DND-41 (cell line): Measurements from ENCODE around the gene SFT2D1.

Experiments used
- CTCF ChIP-seq: IDR thresholded peaks from 2 replicates; pipeline ENCODE4 v1.5.1; 2012; ENCODE audit warnings: borderline replicate concordance, low read length, moderate library complexity, mild to moderate bottlenecking; ENCODE audit not compliant: poor library complexity, severe bottlenecking; ENCODE audit errors: extremely low read depth
- EZH2 ChIP-seq: IDR thresholded peaks from 3 replicates; pipeline ENCODE4 v1.6.1; 2012; ENCODE audit warnings: borderline replicate concordance, low read depth, mild to moderate bottlenecking, moderate library complexity, low read length, inconsistent platforms; ENCODE audit not compliant: severe bottlenecking

- no peak for TF ChIP-seq CTCF
- no peak for TF ChIP-seq EZH2
Measured at GRCh38 chr6:166331503-166332415, 10.6 kb downstream of the SFT2D1 start.
